Measurements from ENCODE around the gene CPLX3. TPM values are rescaled to one million over a fixed set of nuclear protein-coding genes. Genes with fewer than 3 reads are reported as not detected.

The CPLX3 gene
- total and polyA plus RNA-seq, 2 donors (not counting 3 experiments of a cell fraction or from before 2014, with no cell fraction given), result not detected

DNA sequence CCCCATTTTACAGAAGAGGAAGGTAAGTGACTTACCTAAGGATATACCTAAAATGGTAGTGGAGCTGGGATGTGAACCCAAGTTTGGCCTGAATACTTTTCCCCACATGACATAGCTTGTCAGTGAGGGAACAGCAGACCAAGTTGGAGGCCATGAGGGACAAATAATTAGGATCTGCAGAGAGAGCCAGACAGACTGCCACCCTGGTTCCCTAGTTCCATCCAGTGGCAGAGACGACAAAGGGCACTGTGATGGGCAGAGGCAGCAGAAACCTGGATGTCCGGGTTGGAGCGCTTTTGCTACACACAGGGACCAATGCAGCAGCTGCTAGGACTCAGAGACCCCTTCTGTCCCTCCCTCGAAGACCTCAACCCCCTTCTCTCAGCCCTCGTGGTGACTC lies 1.2 kb downstream of the CPLX3 start:
- no peaks in the 10 kb centered on the region for H3K4me1 ChIP-seq (ENCODE audit: control insufficient read depth, extremely low read depth, insufficient read depth, low read length)
- H3K36me3 ChIP-seq (ENCODE audit: control insufficient read depth in 2 of 2, extremely low read depth in 1 of 2, insufficient read depth in 2 of 2, low read length in 2 of 2), result no peaks in the 10 kb centered on the region
- no peak for TF ChIP-seq EZH2 (IDR thresholded peaks at IDR 0.05; ENCODE audit: borderline replicate concordance, low read depth, low read length, severe bottlenecking)
- no peak for TF ChIP-seq JUN (IDR thresholded peaks at IDR 0.05; ENCODE audit: borderline replicate concordance, insufficient read depth, insufficient read length, low read depth)
- TF ChIP-seq POLR2AphosphoS5 (IDR thresholded peaks at IDR 0.05; ENCODE audit: insufficient read depth, low read depth, low read length), result no peak
- H3K9ac ChIP-seq (replicated peaks; ENCODE audit: extremely low read depth, insufficient read depth, low read length), result no peak overlapping the region
- no peak overlapping the region for H2AFZ ChIP-seq (ENCODE audit: low read depth, low read length)
- no peaks in the 10 kb centered on the region for H3K9me1 ChIP-seq (replicated peaks; ENCODE audit: control insufficient read depth, extremely low read depth, insufficient read depth, low read length)
- DNase-seq (ENCODE audit: low read depth, low spot score), result no peak
- intact Hi-C loops (cut with micrococcal nuclease) (no loop called here), dilution Hi-C loops (cut with MboI; ENCODE audit: extremely low pct_ligation_motif_present, low sequenced_read_pairs) (no loop called here)
- H3K27ac ChIP-seq (ENCODE audit: insufficient read depth, low read depth, low read length), result no peak overlapping the region
- H3K4me3 ChIP-seq (replicated peaks in 1 of 3; ENCODE audit: insufficient read depth in 1 of 3, low read depth in 1 of 3, low read length in 3 of 3), result no peak overlapping the region
- peaks cover 14 to 17% of the 10 kb centered on the region in 2 experiments for H3K27me3 ChIP-seq (ENCODE audit: control insufficient read depth in 2 of 2, insufficient read depth in 2 of 2, low read length in 2 of 2)
- POLR2A ChIA-PET, result no interaction called here
- H3K79me2 ChIP-seq (ENCODE audit: control insufficient read depth, insufficient read depth, low read length), result no peaks in the 10 kb centered on the region
- no TSS peak for BruUV-seq (replicated peaks)
- no peak for FAIRE-seq
- CTCF ChIA-PET, result interaction anchor here (1.1 to 3.6 kb wide), 5 partner anchors 9 to 74 kb away, joined by 3 to 19 read pairs (median 5); partner anchors contain the start of gene LMAN1L
- H3K4me2 ChIP-seq (ENCODE audit: insufficient read depth, low read length), result no peak overlapping the region
- no peaks in the 10 kb centered on the region for H3K9me3 ChIP-seq (replicated peaks; ENCODE audit: control insufficient read depth, insufficient read depth, low read length)
- H4K20me1 ChIP-seq (replicated peaks; ENCODE audit: control insufficient read depth, extremely low read depth, insufficient read depth, low read length), result no peaks in the 10 kb centered on the region

DNA sequence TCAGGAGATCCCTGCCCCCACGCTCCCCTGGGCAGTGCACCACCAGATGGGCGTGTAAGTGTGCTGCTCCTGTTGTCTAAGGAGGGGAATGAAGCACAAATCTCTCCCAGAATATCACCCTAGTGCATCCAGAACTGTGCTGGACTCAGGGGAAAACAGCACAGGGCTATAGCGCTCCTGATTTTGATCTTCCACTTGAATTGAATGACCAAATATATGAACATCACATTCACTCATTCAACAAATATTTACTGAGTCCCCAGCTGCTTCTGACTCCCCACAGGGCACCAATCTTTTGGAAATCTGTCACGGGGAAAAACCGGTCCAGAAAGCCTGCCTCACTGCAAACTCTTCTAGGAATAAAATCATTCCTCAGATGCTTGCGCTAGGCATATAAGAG lies 2.4 kb downstream of the CPLX3 start:
- Histone ChIP-seq H3K27me3 (ENCODE audit: control insufficient read depth in 2 of 2, insufficient read depth in 2 of 2, low read length in 2 of 2) (peaks cover 14 to 17% of the 10 kb centered on the region in 2 experiments), H3K4me2 (ENCODE audit: insufficient read depth, low read length) (no peak overlapping the region), H4K20me1 (replicated peaks; ENCODE audit: control insufficient read depth, extremely low read depth, insufficient read depth, low read length) (no peaks in the 10 kb centered on the region), H3K79me2 (ENCODE audit: control insufficient read depth, insufficient read depth, low read length) (no peaks in the 10 kb centered on the region), H3K27ac (ENCODE audit: insufficient read depth, low read depth, low read length) (no peak overlapping the region), H3K9ac (replicated peaks; ENCODE audit: extremely low read depth, insufficient read depth, low read length) (no peak overlapping the region), H2AFZ (ENCODE audit: low read depth, low read length) (no peak overlapping the region), H3K4me1 (ENCODE audit: control insufficient read depth, extremely low read depth, insufficient read depth, low read length) (no peaks in the 10 kb centered on the region), H3K9me1 (replicated peaks; ENCODE audit: control insufficient read depth, extremely low read depth, insufficient read depth, low read length) (no peaks in the 10 kb centered on the region), H3K9me3 (replicated peaks; ENCODE audit: control insufficient read depth, insufficient read depth, low read length) (no peaks in the 10 kb centered on the region), H3K36me3 (ENCODE audit: control insufficient read depth in 2 of 2, extremely low read depth in 1 of 2, insufficient read depth in 2 of 2, low read length in 2 of 2) (no peaks in the 10 kb centered on the region), H3K4me3 (replicated peaks in 1 of 3; ENCODE audit: insufficient read depth in 1 of 3, low read depth in 1 of 3, low read length in 3 of 3) (no peak overlapping the region)
- BruUV-seq (replicated peaks), result no TSS peak
- POLR2A ChIA-PET, result no interaction called here
- dilution Hi-C loops (cut with MboI; ENCODE audit: extremely low pct_ligation_motif_present, low sequenced_read_pairs), result no loop called here
- TF ChIP-seq MYC (IDR thresholded peaks at IDR 0.05; ENCODE audit: low read depth, low read length), result no peak
- TF ChIP-seq FOS (IDR thresholded peaks at IDR 0.05; ENCODE audit: borderline replicate concordance, insufficient read depth, low read length), result no peak
- TF ChIP-seq POLR2A (IDR thresholded peaks at IDR 0.05; ENCODE audit: low read depth, low read length), result no peak
- TF ChIP-seq JUN (IDR thresholded peaks at IDR 0.05; ENCODE audit: borderline replicate concordance, insufficient read depth, insufficient read length, low read depth), result no peak
- TF ChIP-seq, protein P1, sequence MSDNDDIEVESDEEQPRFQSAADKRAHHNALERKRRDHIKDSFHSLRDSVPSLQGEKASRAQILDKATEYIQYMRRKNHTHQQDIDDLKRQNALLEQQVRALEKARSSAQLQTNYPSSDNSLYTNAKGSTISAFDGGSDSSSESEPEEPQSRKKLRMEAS (IDR thresholded peaks at IDR 0.05; ENCODE audit: insufficient read depth, insufficient read length), result no peak
- no peak for TF ChIP-seq CTCF (IDR thresholded peaks at IDR 0.05; ENCODE audit: extremely low read depth in 1 of 2, insufficient read depth in 1 of 2, low read depth in 1 of 2, low read length in 2 of 2)
- no peak for TF ChIP-seq POLR2AphosphoS5 (IDR thresholded peaks at IDR 0.05; ENCODE audit: insufficient read depth, low read depth, low read length)
- FAIRE-seq (no peak), DNase-seq (ENCODE audit: low read depth, low spot score) (no peak)
- intact Hi-C loops (cut with micrococcal nuclease), result no loop called here
- CTCF ChIA-PET, result interaction anchor here (0.9 to 2.8 kb wide), 2 partner anchors 58 to 197 kb away, joined by 3 to 14 read pairs; no protein-coding TSS in a partner anchor

All from endothelial cell of umbilical vein (primary cell).